ENCODE measurements around the gene NEK9.

NEK9 gene

GRCh38 chr14:75092698-75093097 is 34.1 kb downstream of the NEK9 start:
- TF ChIP-seq SIN3A (IDR thresholded peaks at IDR 0.05; ENCODE audit: borderline replicate concordance, insufficient read depth, low read length) (no peak), POLR2AphosphoS5 (IDR thresholded peaks at IDR 0.05; ENCODE audit: low read depth, low read length) (no peak), REST (IDR thresholded peaks at IDR 0.05; ENCODE audit: insufficient read depth in 1 of 2, low read depth in 2 of 2, low read length in 2 of 2) (no peak)

- TF ChIP-seq SIN3A (IDR thresholded peaks at IDR 0.05; ENCODE audit: borderline replicate concordance, insufficient read depth, low read length), result no peak
- no peak for TF ChIP-seq FOXP2 (optimal IDR thresholded peaks at IDR 0.05; ENCODE audit: borderline replicate concordance, extremely low read depth, extremely low read length, insufficient read depth)
- TF ChIP-seq TAF1 (IDR thresholded peaks at IDR 0.05; ENCODE audit: borderline replicate concordance, insufficient read depth, low read length), result no peak
- no peak for TF ChIP-seq POLR2AphosphoS5 (IDR thresholded peaks at IDR 0.05; ENCODE audit: low read depth, low read length)
- no peak for TF ChIP-seq REST (IDR thresholded peaks at IDR 0.05; ENCODE audit: insufficient read depth in 1 of 2, low read depth in 2 of 2, low read length in 2 of 2)
Measured at GRCh38 chr14:75091251-75091650, 35.6 kb downstream of the NEK9 start.

- TF ChIP-seq TAF1 (IDR thresholded peaks at IDR 0.05; ENCODE audit: borderline replicate concordance, insufficient read depth, low read length) (no peak), POLR2AphosphoS5 (IDR thresholded peaks at IDR 0.05; ENCODE audit: low read depth, low read length) (no peak), REST (IDR thresholded peaks at IDR 0.05; ENCODE audit: insufficient read depth in 1 of 2, low read depth in 2 of 2, low read length in 2 of 2) (no peak)
Measured at GRCh38 chr14:75090353-75090752, 36.5 kb downstream of the NEK9 start.

GRCh38 chr14:75088566-75089373 is 38.1 kb downstream of the NEK9 start:
- TF ChIP-seq TAF1 (IDR thresholded peaks at IDR 0.05; ENCODE audit: borderline replicate concordance, insufficient read depth, low read length), result no peak
- no peak for TF ChIP-seq FOXP2 (optimal IDR thresholded peaks at IDR 0.05; ENCODE audit: borderline replicate concordance, extremely low read depth, extremely low read length, insufficient read depth)
- TF ChIP-seq REST (IDR thresholded peaks at IDR 0.05; ENCODE audit: insufficient read depth in 1 of 2, low read depth in 2 of 2, low read length in 2 of 2), result no peak
- TF ChIP-seq SIN3A (IDR thresholded peaks at IDR 0.05; ENCODE audit: borderline replicate concordance, insufficient read depth, low read length), result no peak

GRCh38 chr14:75088153-75088552 is 38.7 kb downstream of the NEK9 start:
- no peak for TF ChIP-seq TAF1 (IDR thresholded peaks at IDR 0.05; ENCODE audit: borderline replicate concordance, insufficient read depth, low read length)
- no peak for TF ChIP-seq REST (IDR thresholded peaks at IDR 0.05; ENCODE audit: insufficient read depth in 1 of 2, low read depth in 2 of 2, low read length in 2 of 2)
- TF ChIP-seq SIN3A (IDR thresholded peaks at IDR 0.05; ENCODE audit: borderline replicate concordance, insufficient read depth, low read length), result no peak
- TF ChIP-seq POLR2AphosphoS5 (IDR thresholded peaks at IDR 0.05; ENCODE audit: low read depth, low read length), result no peak
- TF ChIP-seq FOXP2 (optimal IDR thresholded peaks at IDR 0.05; ENCODE audit: borderline replicate concordance, extremely low read depth, extremely low read length, insufficient read depth), result no peak
